Activated naive CD4-positive, alpha-beta T cell (primary cell): ENCODE measurements around the gene ZXDB.
A peak's percentile ranks its signal among the peaks of the same experiment; 100 is the strongest.
"Not testable (repeated sequence)": the region's sequence is repeated elsewhere in the genome, so short reads cannot be mapped to it uniquely, and the experiment has no call there.

Experiments
- DNase-seq, 4 experiments: peaks; one replicate each; lab custom pipeline; 2025; lab: John Stamatoyannopoulos, UW

Gene ZXDB

GRCh38 chrX:57591284-57592159, at the start of gene ZXDB:
Gene ZXDB, plus strand, starts transcription at chrX:57592011. Its CDS starts 38 bp downstream, at chrX:57592049.
- not testable (repeated sequence) for DNase-seq

- no peak for DNase-seq
Observed at GRCh38 chrX:57565198-57565597, 26.6 kb upstream of the ZXDB start.

GRCh38 chrX:57573754-57574153, 18.1 kb upstream of the ZXDB start:
- no peak for DNase-seq

GRCh38 chrX:57582948-57583347, 8.9 kb upstream of the ZXDB start:
- not testable (repeated sequence) for DNase-seq

GRCh38 chrX:57583477-57583876, 8.3 kb upstream of the ZXDB start:
- DNase-seq, result no peak

GRCh38 chrX:57586360-57586759, 5.5 kb upstream of the ZXDB start:
- no peak for DNase-seq

- DNase-seq, result no peak
Observed at GRCh38 chrX:57587062-57587461, 4.7 kb upstream of the ZXDB start.

- no peak for DNase-seq
Observed at GRCh38 chrX:57587607-57588006, 4.2 kb upstream of the ZXDB start.

GRCh38 chrX:57592160-57592893, 516 bp downstream of the ZXDB start:
- DNase-seq, result peak in 2 of 4 experiments; percentile 3 to 10

- not testable (repeated sequence) for DNase-seq
Observed at GRCh38 chrX:57592894-57593215, 1.0 kb downstream of the ZXDB start.

GRCh38 chrX:57595381-57595811, 3.6 kb downstream of the ZXDB start:
- no peak for DNase-seq

- DNase-seq, result no peak
Observed at GRCh38 chrX:57596109-57596508, 4.3 kb downstream of the ZXDB start.

- DNase-seq, result no peak
Observed at GRCh38 chrX:57596516-57596915, 4.7 kb downstream of the ZXDB start.

GRCh38 chrX:57607295-57608187, 15.7 kb downstream of the ZXDB start:
- no peak for DNase-seq

- not testable (repeated sequence) for DNase-seq
Observed at GRCh38 chrX:57613351-57613750, 21.5 kb downstream of the ZXDB start.

- not testable (repeated sequence) for DNase-seq
Observed at GRCh38 chrX:57629438-57629837, 37.6 kb downstream of the ZXDB start.

GRCh38 chrX:57640674-57641016, 48.8 kb downstream of the ZXDB start:
- DNase-seq, result no peak

GRCh38 chrX:57641338-57641737, 49.5 kb downstream of the ZXDB start:
- DNase-seq, result no peak

- no peak for DNase-seq
Observed at GRCh38 chrX:57643698-57644097, 51.9 kb downstream of the ZXDB start.

GRCh38 chrX:57647020-57647419, 55.2 kb downstream of the ZXDB start:
- no peak for DNase-seq
